ENCODE data around the gene AHCYL2. TPM values are rescaled to one million over a fixed set of nuclear protein-coding genes. Genes with fewer than 3 reads are reported as not detected.
"Not testable (repeated sequence)": the region's sequence is repeated elsewhere in the genome, so short reads cannot be mapped to it uniquely, and the experiment has no call there.

AHCYL2 gene
- total RNA-seq, 2 experiments from 2014 or later, result 5.0 to 8.7 TPM

DNA sequence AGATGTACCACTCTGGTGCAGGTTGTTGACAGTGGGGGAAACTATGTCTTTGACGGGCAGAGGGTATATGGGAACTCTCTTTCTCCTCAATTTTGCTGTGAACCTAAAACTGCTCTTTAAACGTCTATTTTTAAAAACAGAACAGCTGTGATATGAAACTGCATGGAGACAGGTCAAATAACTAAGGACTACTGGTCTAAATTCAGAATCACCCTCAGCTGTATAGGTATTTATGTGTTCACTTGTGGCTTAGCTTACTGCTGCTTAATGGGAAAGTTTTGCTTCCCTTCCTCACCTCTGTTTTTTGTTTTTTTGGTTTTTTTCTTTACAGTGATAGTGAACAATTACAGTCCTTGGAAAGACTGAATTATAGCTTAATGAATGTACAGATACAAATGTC is 122.5 kb downstream of the AHCYL2 start:
- H3K4me1 ChIP-seq (ENCODE audit: insufficient read depth, low read length, poor library complexity, severe bottlenecking), result no peaks in the 10 kb centered on the region
- DNase-seq (ENCODE audit: low spot score), result no peak
- H4K20me1 ChIP-seq (ENCODE audit: insufficient read depth, low read length), result no peaks in the 10 kb centered on the region
- no peaks in the 10 kb centered on the region for H3K9me3 ChIP-seq (ENCODE audit: low read length)
- no TSS peak for BruUV-seq (replicated peaks)
- H3K4me2 ChIP-seq (ENCODE audit: low read length), result no peak overlapping the region
- ChIA-PET CTCF (ENCODE audit: unreplicated experiment) (no interaction called here), POLR2A (interaction anchor here (0.9 kb wide), 1 partner anchor 34 kb away, joined by 3 read pairs; no protein-coding TSS in a partner anchor)
- no peaks in the 10 kb centered on the region for H3K36me3 ChIP-seq (ENCODE audit: insufficient read depth, low read length)
- no peak overlapping the region for H3K4me3 ChIP-seq (ENCODE audit: low read depth, low read length, poor library complexity, severe bottlenecking)
- TF ChIP-seq EZH2phosphoT487 (IDR thresholded peaks at IDR 0.05; ENCODE audit: borderline replicate concordance, low read depth, low read length), result no peak
- TF ChIP-seq, protein P1, sequence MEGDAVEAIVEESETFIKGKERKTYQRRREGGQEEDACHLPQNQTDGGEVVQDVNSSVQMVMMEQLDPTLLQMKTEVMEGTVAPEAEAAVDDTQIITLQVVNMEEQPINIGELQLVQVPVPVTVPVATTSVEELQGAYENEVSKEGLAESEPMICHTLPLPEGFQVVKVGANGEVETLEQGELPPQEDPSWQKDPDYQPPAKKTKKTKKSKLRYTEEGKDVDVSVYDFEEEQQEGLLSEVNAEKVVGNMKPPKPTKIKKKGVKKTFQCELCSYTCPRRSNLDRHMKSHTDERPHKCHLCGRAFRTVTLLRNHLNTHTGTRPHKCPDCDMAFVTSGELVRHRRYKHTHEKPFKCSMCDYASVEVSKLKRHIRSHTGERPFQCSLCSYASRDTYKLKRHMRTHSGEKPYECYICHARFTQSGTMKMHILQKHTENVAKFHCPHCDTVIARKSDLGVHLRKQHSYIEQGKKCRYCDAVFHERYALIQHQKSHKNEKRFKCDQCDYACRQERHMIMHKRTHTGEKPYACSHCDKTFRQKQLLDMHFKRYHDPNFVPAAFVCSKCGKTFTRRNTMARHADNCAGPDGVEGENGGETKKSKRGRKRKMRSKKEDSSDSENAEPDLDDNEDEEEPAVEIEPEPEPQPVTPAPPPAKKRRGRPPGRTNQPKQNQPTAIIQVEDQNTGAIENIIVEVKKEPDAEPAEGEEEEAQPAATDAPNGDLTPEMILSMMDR (conservative IDR thresholded peaks at IDR 0.05; ENCODE audit: low read length), result no peak
- H2AFZ ChIP-seq (ENCODE audit: low read length), result no peak overlapping the region
- H3K27ac ChIP-seq (ENCODE audit: low read depth, low read length, poor library complexity, severe bottlenecking), result no peak overlapping the region
- H3K79me2 ChIP-seq (ENCODE audit: insufficient read depth, low read depth, low read length), result no peaks in the 10 kb centered on the region
- H3K9me2 ChIP-seq (ENCODE audit: insufficient read depth, low read length), result no peaks in the 10 kb centered on the region
- intact Hi-C loops (cut with micrococcal nuclease; ENCODE audit: unreplicated experiment), result no loop called here

DNA sequence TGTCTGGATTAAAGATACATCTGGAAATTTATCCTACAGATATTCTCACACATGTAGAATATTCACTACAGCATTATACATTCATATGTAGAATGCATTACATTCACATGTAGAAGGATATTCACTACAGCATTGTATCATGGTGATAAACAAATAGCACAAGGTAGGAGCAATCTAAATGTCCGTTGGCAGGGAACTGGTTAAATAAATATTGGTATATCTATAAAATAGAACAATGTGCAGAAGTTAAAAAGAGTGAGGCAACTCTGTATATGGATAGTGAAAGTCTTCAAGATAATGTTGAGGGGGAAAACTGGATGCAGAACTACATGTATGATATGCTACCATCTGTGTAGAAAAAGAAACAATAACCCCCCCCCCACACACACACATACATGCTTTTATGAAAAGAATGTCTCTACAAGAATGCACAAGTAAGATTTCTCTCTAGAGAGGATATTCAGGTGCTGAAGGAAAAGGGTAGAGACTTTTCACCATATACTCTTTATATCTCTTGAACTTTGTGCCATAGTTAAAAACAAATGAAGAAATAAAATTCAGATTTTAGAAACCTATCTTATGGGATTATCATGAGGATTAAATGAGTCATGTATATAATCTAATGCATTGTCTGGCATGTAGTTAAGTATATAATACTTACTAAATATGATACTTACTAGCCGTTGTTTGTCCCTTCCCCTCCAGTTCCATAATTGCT is 123.4 kb downstream of the AHCYL2 start:
- POLR2A ChIA-PET, result no interaction called here
- BruUV-seq (replicated peaks), result no TSS peak
- CTCF ChIA-PET (ENCODE audit: unreplicated experiment), result no interaction called here

DNA sequence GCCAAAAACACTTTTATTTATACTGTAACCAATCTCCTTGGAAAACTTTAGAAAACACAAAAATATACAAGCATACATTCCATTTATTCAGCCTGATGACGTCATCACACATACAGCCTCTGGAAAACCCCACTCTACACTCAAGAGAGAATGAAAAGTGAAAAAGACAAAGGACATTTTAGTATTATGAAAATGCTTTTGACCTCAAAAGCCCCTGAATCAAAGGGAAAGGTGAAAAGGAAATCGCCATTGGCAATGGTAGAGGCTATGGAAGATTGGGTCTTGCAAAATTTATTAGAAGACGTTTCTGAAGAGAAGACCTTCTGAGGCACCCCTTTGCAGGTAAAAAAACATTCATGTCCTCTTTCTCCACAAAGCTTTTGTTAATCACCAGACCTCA is 126.5 kb downstream of the AHCYL2 start:
- ChIA-PET CTCF (ENCODE audit: unreplicated experiment) (no interaction called here), POLR2A (no interaction called here)
- H3K4me1 ChIP-seq (ENCODE audit: insufficient read depth, low read length, poor library complexity, severe bottlenecking), result no peaks in the 10 kb centered on the region
- intact Hi-C loops (cut with micrococcal nuclease; ENCODE audit: unreplicated experiment), result no loop called here
- no peak for DNase-seq (ENCODE audit: low spot score)
- H4K20me1 ChIP-seq (ENCODE audit: insufficient read depth, low read length), result no peaks in the 10 kb centered on the region
- H2AFZ ChIP-seq (ENCODE audit: low read length), result no peak overlapping the region
- no peaks in the 10 kb centered on the region for H3K9me2 ChIP-seq (ENCODE audit: insufficient read depth, low read length)
- no peak for TF ChIP-seq EZH2phosphoT487 (IDR thresholded peaks at IDR 0.05; ENCODE audit: borderline replicate concordance, low read depth, low read length)
- TF ChIP-seq, protein P1 (conservative IDR thresholded peaks at IDR 0.05; ENCODE audit: low read length), result no peak
- H3K79me2 ChIP-seq (ENCODE audit: insufficient read depth, low read depth, low read length), result no peaks in the 10 kb centered on the region
- no peaks in the 10 kb centered on the region for H3K36me3 ChIP-seq (ENCODE audit: insufficient read depth, low read length)
- H3K27ac ChIP-seq (ENCODE audit: low read depth, low read length, poor library complexity, severe bottlenecking), result no peak overlapping the region
- no peak overlapping the region for H3K4me2 ChIP-seq (ENCODE audit: low read length)
- no TSS peak for BruUV-seq (replicated peaks)
- no peak overlapping the region for H3K4me3 ChIP-seq (ENCODE audit: low read depth, low read length, poor library complexity, severe bottlenecking)
- no peaks in the 10 kb centered on the region for H3K9me3 ChIP-seq (ENCODE audit: low read length)

More for the DNA sequence above, 123.4 kb downstream of the AHCYL2 start:
- no peak for TF ChIP-seq EZH2phosphoT487 (IDR thresholded peaks at IDR 0.05; ENCODE audit: borderline replicate concordance, low read depth, low read length)
- TF ChIP-seq, protein P1 (conservative IDR thresholded peaks at IDR 0.05; ENCODE audit: low read length), result no peak
- intact Hi-C loops (cut with micrococcal nuclease; ENCODE audit: unreplicated experiment), result no loop called here
- Histone ChIP-seq H3K9me2 (ENCODE audit: insufficient read depth, low read length) (no peaks in the 10 kb centered on the region), H3K4me2 (ENCODE audit: low read length) (no peak overlapping the region), H2AFZ (ENCODE audit: low read length) (no peak overlapping the region), H3K36me3 (ENCODE audit: insufficient read depth, low read length) (no peaks in the 10 kb centered on the region), H3K4me1 (ENCODE audit: insufficient read depth, low read length, poor library complexity, severe bottlenecking) (no peaks in the 10 kb centered on the region), H3K27ac (ENCODE audit: low read depth, low read length, poor library complexity, severe bottlenecking) (no peak overlapping the region), H3K4me3 (ENCODE audit: low read depth, low read length, poor library complexity, severe bottlenecking) (no peak overlapping the region), H4K20me1 (ENCODE audit: insufficient read depth, low read length) (no peaks in the 10 kb centered on the region), H3K79me2 (ENCODE audit: insufficient read depth, low read depth, low read length) (no peaks in the 10 kb centered on the region), H3K9me3 (ENCODE audit: low read length) (no peaks in the 10 kb centered on the region)
- DNase-seq (ENCODE audit: low spot score), result no peak

DNA sequence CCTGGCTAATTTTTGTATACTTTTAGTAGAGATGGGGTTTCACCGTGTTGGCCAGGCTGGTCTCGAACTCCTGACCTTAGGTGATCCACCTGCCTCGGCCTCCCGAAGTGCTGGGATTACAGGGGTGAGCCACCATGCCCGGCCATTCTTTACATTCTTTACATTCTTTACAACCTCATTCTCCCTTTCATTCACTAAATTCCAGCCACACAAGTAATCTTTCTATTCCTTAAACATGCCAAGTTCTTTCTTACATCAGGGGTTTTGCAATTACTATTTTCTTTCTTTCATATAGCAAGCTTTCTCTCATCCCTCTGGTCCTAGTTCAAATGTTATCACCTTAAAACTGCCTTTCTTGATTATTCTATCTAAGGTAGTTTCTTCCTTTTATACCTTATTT is 128.3 kb downstream of the AHCYL2 start:
- CTCF ChIA-PET (ENCODE audit: unreplicated experiment), result not testable (repeated sequence)

More for the DNA sequence above, 128.3 kb downstream of the AHCYL2 start:
- POLR2A ChIA-PET; H3K4me2 ChIP-seq (ENCODE audit: low read length); H4K20me1 ChIP-seq (ENCODE audit: insufficient read depth, low read length); BruUV-seq (replicated peaks); H3K27ac ChIP-seq (ENCODE audit: low read depth, low read length, poor library complexity, severe bottlenecking); H2AFZ ChIP-seq (ENCODE audit: low read length); H3K79me2 ChIP-seq (ENCODE audit: insufficient read depth, low read depth, low read length); H3K9me3 ChIP-seq (ENCODE audit: low read length); H3K36me3 ChIP-seq (ENCODE audit: insufficient read depth, low read length); DNase-seq (ENCODE audit: low spot score); intact Hi-C loops (cut with micrococcal nuclease; ENCODE audit: unreplicated experiment); H3K9me2 ChIP-seq (ENCODE audit: insufficient read depth, low read length); H3K4me1 ChIP-seq (ENCODE audit: insufficient read depth, low read length, poor library complexity, severe bottlenecking); H3K4me3 ChIP-seq (ENCODE audit: low read depth, low read length, poor library complexity, severe bottlenecking): not testable (repeated sequence)

Measured in OCI-LY7 (cell line).